H1 (cell line): ENCODE results near the gene RAB21. TPM values are rescaled to one million over a fixed set of nuclear protein-coding genes. Genes with fewer than 3 reads are reported as not detected.

Experiments used
- BRCA1 ChIP-seq: IDR thresholded peaks from 2 replicates; pipeline ENCODE4 v1.6.1; 2012; ENCODE audit warnings: low read depth, low read length, improper control_type of control experiment
- CHD1 ChIP-seq: IDR thresholded peaks from 2 replicates; pipeline ENCODE4 v1.6.1; 2012; ENCODE audit warnings: low read depth, low read length, improper control_type of control experiment
- EP300 ChIP-seq, 2 experiments: IDR thresholded peaks; 1 replicate in 1 of 2; 2 replicates in 1 of 2; pipeline ENCODE4 v1.6.1; 2011 to 2012; ENCODE audit warnings: low read depth in 2 of 2, low read length in 2 of 2, mild to moderate bottlenecking in 2 of 2, borderline replicate concordance in 1 of 2, inconsistent platforms in 1 of 2, moderate library complexity in 1 of 2
- HDAC6 ChIP-seq: IDR thresholded peaks from one replicate; pipeline ENCODE4 v1.7.1; 2012; ENCODE audit warnings: low read depth, mild to moderate bottlenecking, inconsistent platforms, low read length, moderate library complexity
- JUND ChIP-seq: IDR thresholded peaks from 2 replicates; pipeline ENCODE4 v1.6.1; 2011; ENCODE audit warnings: mild to moderate bottlenecking, improper control_type of control experiment, low read length
- POLR2AphosphoS5 ChIP-seq: IDR thresholded peaks from 2 replicates; pipeline ENCODE4 v1.6.1; 2011; ENCODE audit warnings: low read depth, low read length
- polyA plus RNA-seq, 7 experiments: library from polyadenylated mRNA; depleted of rRNA in 3 of 7; stranded (reverse) in 5 of 7; unstranded in 2 of 7; fragments of >200 nt in 5 of 7; fragments of 200-250 nt in 2 of 7; gene quantifications; 1 replicate in 5 of 7; 2 replicates in 1 of 7; 4 replicates in 1 of 7; pipeline versions ENCODE4 v1.2.1 to v1.2.3, GENCODE V29; 2011 to 2013; ENCODE audit warnings: missing spikeins in 2 of 7, mixed read lengths in 2 of 7
- total RNA-seq: library from RNA; stranded (reverse); fragmentation: NEBNext Ultra II Directional; extraction: Animal tissue kit (Norgen Biotek cat#: 25700); gene quantifications from 2 replicates; pipeline ENCODE4 v1.2.1, GENCODE V29; 2021
- TF ChIP-seq, protein P1 (sequence below): fragments of 300-600 bp; sonication (generic); IDR thresholded peaks from 2 replicates; pipeline ENCODE4 v1.7.1; 2012; ENCODE audit warnings: low read length, moderate library complexity, mild to moderate bottlenecking, inconsistent platforms; ENCODE audit not compliant: insufficient replicate concordance
- TF ChIP-seq, protein P2 (sequence below): IDR thresholded peaks from 2 replicates; pipeline ENCODE4 v1.6.1; 2011; ENCODE audit warnings: low read length, improper control_type of control experiment
- TF ChIP-seq, protein P3 (sequence below): IDR thresholded peaks from 2 replicates; pipeline ENCODE4 v1.6.1; 2012; ENCODE audit warnings: inconsistent platforms

Gene RAB21
- total and polyA plus RNA-seq, 2 of the 8 experiments (the other 6 are each of a cell fraction or from before 2014, with no cell fraction given) = 1.2 to 47.2 TPM

DNA sequence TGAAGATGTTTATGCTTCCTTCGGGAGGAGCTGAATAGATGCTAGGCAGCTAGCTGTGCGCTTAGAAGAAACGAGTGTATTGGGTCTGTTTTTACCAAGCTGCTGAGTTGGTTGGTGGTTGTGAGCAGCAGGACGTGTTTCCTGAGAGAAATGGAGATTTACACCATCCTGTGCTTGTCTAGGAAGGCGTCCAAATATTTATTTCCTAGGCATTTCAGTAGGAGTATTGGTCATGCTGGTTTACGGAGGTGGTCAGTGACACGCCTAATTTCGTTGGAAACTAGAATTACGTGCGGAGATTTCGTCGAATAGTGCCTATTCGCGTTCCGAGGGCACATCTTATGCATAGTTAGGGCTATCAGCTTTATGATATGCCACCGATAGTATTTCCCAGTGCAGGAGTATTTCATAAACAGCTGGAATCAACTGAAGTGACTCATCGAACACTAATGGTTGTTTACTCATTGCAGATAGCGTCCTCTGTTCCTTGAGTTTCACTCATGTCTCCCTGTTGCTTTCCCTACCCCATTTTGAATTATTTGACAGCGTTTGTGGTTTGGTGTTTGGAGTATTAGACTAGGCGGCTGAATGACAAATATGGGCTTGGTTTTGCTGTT lies 85.7 kb downstream of the RAB21 start (continued):
- TF ChIP-seq, protein P1, sequence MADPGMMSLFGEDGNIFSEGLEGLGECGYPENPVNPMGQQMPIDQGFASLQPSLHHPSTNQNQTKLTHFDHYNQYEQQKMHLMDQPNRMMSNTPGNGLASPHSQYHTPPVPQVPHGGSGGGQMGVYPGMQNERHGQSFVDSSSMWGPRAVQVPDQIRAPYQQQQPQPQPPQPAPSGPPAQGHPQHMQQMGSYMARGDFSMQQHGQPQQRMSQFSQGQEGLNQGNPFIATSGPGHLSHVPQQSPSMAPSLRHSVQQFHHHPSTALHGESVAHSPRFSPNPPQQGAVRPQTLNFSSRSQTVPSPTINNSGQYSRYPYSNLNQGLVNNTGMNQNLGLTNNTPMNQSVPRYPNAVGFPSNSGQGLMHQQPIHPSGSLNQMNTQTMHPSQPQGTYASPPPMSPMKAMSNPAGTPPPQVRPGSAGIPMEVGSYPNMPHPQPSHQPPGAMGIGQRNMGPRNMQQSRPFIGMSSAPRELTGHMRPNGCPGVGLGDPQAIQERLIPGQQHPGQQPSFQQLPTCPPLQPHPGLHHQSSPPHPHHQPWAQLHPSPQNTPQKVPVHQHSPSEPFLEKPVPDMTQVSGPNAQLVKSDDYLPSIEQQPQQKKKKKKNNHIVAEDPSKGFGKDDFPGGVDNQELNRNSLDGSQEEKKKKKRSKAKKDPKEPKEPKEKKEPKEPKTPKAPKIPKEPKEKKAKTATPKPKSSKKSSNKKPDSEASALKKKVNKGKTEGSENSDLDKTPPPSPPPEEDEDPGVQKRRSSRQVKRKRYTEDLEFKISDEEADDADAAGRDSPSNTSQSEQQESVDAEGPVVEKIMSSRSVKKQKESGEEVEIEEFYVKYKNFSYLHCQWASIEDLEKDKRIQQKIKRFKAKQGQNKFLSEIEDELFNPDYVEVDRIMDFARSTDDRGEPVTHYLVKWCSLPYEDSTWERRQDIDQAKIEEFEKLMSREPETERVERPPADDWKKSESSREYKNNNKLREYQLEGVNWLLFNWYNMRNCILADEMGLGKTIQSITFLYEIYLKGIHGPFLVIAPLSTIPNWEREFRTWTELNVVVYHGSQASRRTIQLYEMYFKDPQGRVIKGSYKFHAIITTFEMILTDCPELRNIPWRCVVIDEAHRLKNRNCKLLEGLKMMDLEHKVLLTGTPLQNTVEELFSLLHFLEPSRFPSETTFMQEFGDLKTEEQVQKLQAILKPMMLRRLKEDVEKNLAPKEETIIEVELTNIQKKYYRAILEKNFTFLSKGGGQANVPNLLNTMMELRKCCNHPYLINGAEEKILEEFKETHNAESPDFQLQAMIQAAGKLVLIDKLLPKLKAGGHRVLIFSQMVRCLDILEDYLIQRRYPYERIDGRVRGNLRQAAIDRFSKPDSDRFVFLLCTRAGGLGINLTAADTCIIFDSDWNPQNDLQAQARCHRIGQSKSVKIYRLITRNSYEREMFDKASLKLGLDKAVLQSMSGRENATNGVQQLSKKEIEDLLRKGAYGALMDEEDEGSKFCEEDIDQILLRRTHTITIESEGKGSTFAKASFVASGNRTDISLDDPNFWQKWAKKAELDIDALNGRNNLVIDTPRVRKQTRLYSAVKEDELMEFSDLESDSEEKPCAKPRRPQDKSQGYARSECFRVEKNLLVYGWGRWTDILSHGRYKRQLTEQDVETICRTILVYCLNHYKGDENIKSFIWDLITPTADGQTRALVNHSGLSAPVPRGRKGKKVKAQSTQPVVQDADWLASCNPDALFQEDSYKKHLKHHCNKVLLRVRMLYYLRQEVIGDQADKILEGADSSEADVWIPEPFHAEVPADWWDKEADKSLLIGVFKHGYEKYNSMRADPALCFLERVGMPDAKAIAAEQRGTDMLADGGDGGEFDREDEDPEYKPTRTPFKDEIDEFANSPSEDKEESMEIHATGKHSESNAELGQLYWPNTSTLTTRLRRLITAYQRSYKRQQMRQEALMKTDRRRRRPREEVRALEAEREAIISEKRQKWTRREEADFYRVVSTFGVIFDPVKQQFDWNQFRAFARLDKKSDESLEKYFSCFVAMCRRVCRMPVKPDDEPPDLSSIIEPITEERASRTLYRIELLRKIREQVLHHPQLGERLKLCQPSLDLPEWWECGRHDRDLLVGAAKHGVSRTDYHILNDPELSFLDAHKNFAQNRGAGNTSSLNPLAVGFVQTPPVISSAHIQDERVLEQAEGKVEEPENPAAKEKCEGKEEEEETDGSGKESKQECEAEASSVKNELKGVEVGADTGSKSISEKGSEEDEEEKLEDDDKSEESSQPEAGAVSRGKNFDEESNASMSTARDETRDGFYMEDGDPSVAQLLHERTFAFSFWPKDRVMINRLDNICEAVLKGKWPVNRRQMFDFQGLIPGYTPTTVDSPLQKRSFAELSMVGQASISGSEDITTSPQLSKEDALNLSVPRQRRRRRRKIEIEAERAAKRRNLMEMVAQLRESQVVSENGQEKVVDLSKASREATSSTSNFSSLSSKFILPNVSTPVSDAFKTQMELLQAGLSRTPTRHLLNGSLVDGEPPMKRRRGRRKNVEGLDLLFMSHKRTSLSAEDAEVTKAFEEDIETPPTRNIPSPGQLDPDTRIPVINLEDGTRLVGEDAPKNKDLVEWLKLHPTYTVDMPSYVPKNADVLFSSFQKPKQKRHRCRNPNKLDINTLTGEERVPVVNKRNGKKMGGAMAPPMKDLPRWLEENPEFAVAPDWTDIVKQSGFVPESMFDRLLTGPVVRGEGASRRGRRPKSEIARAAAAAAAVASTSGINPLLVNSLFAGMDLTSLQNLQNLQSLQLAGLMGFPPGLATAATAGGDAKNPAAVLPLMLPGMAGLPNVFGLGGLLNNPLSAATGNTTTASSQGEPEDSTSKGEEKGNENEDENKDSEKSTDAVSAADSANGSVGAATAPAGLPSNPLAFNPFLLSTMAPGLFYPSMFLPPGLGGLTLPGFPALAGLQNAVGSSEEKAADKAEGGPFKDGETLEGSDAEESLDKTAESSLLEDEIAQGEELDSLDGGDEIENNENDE = no peak
- TF ChIP-seq CHD1 = peak; percentile 59; the same call in 1 of the 2 replicates
- no peak for TF ChIP-seq BRCA1
- TF ChIP-seq JUND = peak; percentile 39; the same call in 1 of the 2 replicates
- TF ChIP-seq, protein P2, sequence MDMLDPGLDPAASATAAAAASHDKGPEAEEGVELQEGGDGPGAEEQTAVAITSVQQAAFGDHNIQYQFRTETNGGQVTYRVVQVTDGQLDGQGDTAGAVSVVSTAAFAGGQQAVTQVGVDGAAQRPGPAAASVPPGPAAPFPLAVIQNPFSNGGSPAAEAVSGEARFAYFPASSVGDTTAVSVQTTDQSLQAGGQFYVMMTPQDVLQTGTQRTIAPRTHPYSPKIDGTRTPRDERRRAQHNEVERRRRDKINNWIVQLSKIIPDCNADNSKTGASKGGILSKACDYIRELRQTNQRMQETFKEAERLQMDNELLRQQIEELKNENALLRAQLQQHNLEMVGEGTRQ = no peak
- TF ChIP-seq, protein P3, sequence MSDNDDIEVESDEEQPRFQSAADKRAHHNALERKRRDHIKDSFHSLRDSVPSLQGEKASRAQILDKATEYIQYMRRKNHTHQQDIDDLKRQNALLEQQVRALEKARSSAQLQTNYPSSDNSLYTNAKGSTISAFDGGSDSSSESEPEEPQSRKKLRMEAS = no peak
- TF ChIP-seq EP300 (IDR thresholded peaks at IDR 0.05; ENCODE audit: borderline replicate concordance in 1 of 2, low read depth in 2 of 2, low read length in 2 of 2) = no peak
- TF ChIP-seq HDAC6 = no peak
- 0 out of 2 replicates have a peak, but pooled peaks have one; percentile 23 for TF ChIP-seq POLR2AphosphoS5
